Testis (tissue), 3 donors: ENCODE data around the gene KATNAL2. TPM values are rescaled to one million over a fixed set of nuclear protein-coding genes. Genes with fewer than 3 reads are reported as not detected.
"Not testable (repeated sequence)": the region's sequence is repeated elsewhere in the genome, so short reads cannot be mapped to it uniquely, and the experiment has no call there.

ENCODE experiments used
- DNase-seq: peaks from one replicate; pipeline ENCODE4 v3.0.0-alpha.2; 2019
- H3K27ac ChIP-seq, 2 donors: fragments of 200-600 bp; sonication (generic); one replicate each; pipeline ENCODE4 v1.5.1; 2019
- H3K27me3 ChIP-seq: fragments of 200-600 bp; sonication (generic); one replicate; pipeline ENCODE4 v1.5.1; 2019
- H3K36me3 ChIP-seq: fragments of 200-600 bp; sonication (generic); one replicate; pipeline ENCODE4 v1.5.1; 2017; ENCODE audit warnings: low read depth; ENCODE audit errors: missing control alignments
- H3K4me1 ChIP-seq: fragments of 200-600 bp; sonication (generic); one replicate; pipeline ENCODE4 v1.5.1; 2019
- H3K4me3 ChIP-seq, 2 donors: fragments of 200-600 bp; sonication (generic); one replicate each; pipeline ENCODE4 v1.5.1; 2017 to 2019
- H3K9me3 ChIP-seq: fragments of 200-600 bp; sonication (generic); one replicate; pipeline ENCODE4 v1.5.1; 2017
- POLR2A ChIP-seq: fragments of 450-650 bp; IDR thresholded peaks from one replicate; pipeline ENCODE4 v1.6.1; 2017; ENCODE audit warnings: antibody characterized with exemption, mild to moderate bottlenecking, moderate library complexity
- WGBS, 2 donors: methylation state at CpG; one replicate each; pipeline ENCODE4 v1.1.5; 2018; 5-methylcytosine and 5-hydroxymethylcytosine counted together
- intact Hi-C: fragments of 100-400 bp; cut with DNase I; formaldehyde crosslinking; loops from one replicate; pipeline ENCODE4 v1.15.1; 2023; ENCODE audit warnings: low total_unique reads
- polyA plus RNA-seq: library from polyadenylated mRNA; stranded (reverse); fragments of 350-450 nt; fragmentation: Illumina TruSeq; extraction: RNeasy Lipid Tissue Mini Kit (QIAGEN cat#74804); gene quantifications from one replicate; pipeline ENCODE4 v1.2.3, GENCODE V29; 2014; ENCODE audit warnings: low read depth, low replicate concordance; ENCODE audit not compliant: insufficient read depth
- total RNA-seq, 2 donors: library from RNA; depleted of rRNA; stranded (reverse); fragments of >200 nt; gene quantifications; one replicate each; pipeline ENCODE4 v1.2.3, GENCODE V29; 2016
- TF ChIP-seq, protein P1 (sequence below), 3 experiments: fragments of 450-650 bp in 2 of 3; fragments of 200-600 bp in 1 of 3; sonication (generic) in 1 of 3; IDR thresholded peaks; one replicate each; pipeline ENCODE4 v1.5.1; 2016 to 2019; ENCODE audit warnings: antibody characterized with exemption in 3 of 3, mild to moderate bottlenecking in 2 of 3, moderate library complexity in 1 of 3

KATNAL2 gene
- total and polyA plus RNA-seq, 3 donors from 2014 or later: 17.5 to 36.8 (median 36.2) TPM

DNA sequence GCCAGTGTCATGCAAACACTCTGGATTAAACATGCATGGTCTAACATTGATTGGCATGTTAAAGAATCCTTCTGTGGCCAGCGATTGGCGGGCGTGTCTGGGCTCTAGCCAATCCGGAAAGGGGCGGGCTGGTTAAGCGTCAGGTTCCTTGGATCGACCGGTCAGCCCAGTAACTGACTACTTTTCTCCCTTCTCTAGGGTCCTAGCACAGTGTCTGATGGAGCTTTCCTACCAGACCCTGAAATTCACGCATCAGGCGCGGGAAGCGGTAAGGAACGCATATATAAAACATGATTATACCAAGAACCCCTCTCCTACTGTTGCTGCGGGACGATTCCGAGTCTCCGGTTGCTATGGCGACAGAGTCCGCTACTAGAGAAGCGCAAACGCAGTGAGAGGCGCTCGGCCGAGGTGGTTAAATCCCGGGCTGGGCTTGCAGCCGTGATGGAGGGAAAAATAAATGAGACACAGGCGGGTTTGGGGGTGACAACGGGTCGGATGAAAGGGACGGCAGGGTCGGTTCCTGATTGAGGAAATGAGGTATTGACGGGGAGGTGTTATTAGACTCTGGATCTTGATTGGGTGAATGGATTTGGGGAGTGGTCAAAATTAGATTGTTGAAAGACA is 29.4 kb downstream of the KATNAL2 start:
- WGBS, 2 donors: 1 to 5% methylated on average over 29 to 32 of the region's 32 CpGs
- Histone ChIP-seq H3K4me3 (peak overlapping the region; percentile 57 to 59), H3K9me3 (no peaks in the 10 kb centered on the region), H3K27ac (no peak overlapping the region), H3K27me3 (no peaks in the 10 kb centered on the region), H3K36me3 (no peaks in the 10 kb centered on the region), H3K4me1 (no peaks in the 10 kb centered on the region)
- intact Hi-C loops: no loop called here
- DNase-seq: peak; percentile 88
- TF ChIP-seq, protein P1, sequence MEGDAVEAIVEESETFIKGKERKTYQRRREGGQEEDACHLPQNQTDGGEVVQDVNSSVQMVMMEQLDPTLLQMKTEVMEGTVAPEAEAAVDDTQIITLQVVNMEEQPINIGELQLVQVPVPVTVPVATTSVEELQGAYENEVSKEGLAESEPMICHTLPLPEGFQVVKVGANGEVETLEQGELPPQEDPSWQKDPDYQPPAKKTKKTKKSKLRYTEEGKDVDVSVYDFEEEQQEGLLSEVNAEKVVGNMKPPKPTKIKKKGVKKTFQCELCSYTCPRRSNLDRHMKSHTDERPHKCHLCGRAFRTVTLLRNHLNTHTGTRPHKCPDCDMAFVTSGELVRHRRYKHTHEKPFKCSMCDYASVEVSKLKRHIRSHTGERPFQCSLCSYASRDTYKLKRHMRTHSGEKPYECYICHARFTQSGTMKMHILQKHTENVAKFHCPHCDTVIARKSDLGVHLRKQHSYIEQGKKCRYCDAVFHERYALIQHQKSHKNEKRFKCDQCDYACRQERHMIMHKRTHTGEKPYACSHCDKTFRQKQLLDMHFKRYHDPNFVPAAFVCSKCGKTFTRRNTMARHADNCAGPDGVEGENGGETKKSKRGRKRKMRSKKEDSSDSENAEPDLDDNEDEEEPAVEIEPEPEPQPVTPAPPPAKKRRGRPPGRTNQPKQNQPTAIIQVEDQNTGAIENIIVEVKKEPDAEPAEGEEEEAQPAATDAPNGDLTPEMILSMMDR (IDR thresholded peaks at IDR 0.05): no peak
- TF ChIP-seq POLR2A: no peak

DNA sequence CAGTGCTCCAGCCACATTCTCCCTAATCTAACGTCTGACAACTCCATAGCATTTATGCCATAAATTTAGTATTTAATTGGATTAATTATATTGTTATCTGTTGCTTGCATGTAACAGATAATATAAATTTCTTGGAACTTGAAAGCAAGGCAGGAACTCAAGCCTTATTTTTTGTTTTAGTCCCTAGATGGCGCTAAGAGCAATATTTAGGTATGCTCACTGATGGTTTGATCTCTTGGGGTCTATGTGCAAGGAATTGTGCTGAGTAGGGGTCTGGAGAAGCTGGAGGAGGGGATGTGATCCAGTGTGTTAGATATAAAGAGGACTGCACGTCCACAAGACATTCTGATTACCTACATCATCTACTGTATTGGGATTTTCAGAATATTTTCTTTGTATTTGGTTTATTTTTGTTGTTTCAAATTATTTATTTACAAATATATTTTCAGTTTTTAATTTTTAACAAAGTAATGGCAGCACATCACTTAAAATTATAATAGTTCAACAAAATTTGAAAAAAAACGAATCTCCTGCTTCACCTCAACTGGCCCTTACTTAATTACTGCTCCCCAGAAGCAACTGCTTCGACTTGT is 32.8 kb downstream of the KATNAL2 start:
- no peaks in the 10 kb centered on the region for H3K9me3 ChIP-seq
- 76 to 80% methylated on average over 5 of the region's 5 CpGs for WGBS, 2 donors
- intact Hi-C loops: no loop called here
- H3K4me3 ChIP-seq: no peak overlapping the region
- H3K27ac ChIP-seq: no peak overlapping the region
- no peak for DNase-seq
- no peaks in the 10 kb centered on the region for H3K27me3 ChIP-seq
- TF ChIP-seq, protein P1 (IDR thresholded peaks at IDR 0.05): peak in 1 of 3 experiments; percentile 36
- TF ChIP-seq POLR2A: no peak
- H3K4me1 ChIP-seq: no peaks in the 10 kb centered on the region
- no peaks in the 10 kb centered on the region for H3K36me3 ChIP-seq

DNA sequence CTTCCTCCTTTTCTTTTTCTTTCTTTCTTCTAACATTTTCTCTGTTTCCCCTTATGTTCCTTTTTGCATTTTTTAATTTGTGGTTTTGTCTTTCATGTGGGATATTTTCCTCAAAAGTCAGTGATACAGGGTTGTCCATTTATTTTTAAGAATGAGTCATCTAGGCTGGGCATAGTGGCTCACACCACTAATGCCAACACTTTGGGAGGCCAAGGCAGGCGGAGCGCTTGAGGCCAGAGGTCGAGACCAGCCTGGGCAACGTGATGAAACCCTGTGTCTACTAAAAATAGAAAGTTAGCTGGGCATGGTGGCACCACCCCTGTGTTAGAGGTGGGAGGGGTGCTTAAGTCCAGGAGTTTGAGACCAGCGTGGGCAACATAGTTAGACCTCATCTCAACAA is 35.8 kb downstream of the KATNAL2 start:
- no peak for DNase-seq
- intact Hi-C loops: no loop called here
- Histone ChIP-seq H3K4me1 (no peaks in the 10 kb centered on the region), H3K4me3 (no peak overlapping the region), H3K36me3 (no peaks in the 10 kb centered on the region), H3K9me3 (no peaks in the 10 kb centered on the region), H3K27ac (no peak overlapping the region), H3K27me3 (no peaks in the 10 kb centered on the region)
- TF ChIP-seq, protein P1 (IDR thresholded peaks at IDR 0.05): no peak
- no peak for TF ChIP-seq POLR2A
- WGBS, 2 donors: 65 to 67% methylated on average over 5 of the region's 5 CpGs

DNA sequence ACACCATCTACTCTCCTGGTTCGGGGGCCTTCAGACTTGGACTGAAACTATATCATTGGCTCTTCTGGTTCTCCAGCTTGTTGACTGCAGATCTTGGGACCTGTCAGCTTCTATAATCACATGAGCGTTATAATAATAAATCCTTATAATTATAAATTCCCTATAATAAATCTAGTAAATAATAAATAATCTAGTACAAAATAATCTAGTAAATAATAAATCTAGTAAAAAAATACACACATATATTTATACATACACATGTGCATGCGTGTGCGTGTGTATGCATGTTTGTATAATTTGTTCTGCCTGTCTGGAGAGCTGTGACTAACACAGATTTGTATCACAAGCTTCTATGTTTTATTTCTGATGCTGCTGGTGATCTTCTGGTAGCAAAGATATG is 40.8 kb downstream of the KATNAL2 start:
- TF ChIP-seq POLR2A: no peak
- TF ChIP-seq, protein P1 (IDR thresholded peaks at IDR 0.05): no peak
- H3K4me3 ChIP-seq: no peak overlapping the region
- no peaks in the 10 kb centered on the region for H3K27me3 ChIP-seq
- no peaks in the 10 kb centered on the region for H3K4me1 ChIP-seq
- H3K9me3 ChIP-seq: no peaks in the 10 kb centered on the region
- DNase-seq: no peak
- intact Hi-C loops: no loop called here
- WGBS, 2 donors: 87 to 90% methylated on average over 4 of the region's 4 CpGs
- H3K36me3 ChIP-seq: no peaks in the 10 kb centered on the region
- H3K27ac ChIP-seq: no peak overlapping the region

DNA sequence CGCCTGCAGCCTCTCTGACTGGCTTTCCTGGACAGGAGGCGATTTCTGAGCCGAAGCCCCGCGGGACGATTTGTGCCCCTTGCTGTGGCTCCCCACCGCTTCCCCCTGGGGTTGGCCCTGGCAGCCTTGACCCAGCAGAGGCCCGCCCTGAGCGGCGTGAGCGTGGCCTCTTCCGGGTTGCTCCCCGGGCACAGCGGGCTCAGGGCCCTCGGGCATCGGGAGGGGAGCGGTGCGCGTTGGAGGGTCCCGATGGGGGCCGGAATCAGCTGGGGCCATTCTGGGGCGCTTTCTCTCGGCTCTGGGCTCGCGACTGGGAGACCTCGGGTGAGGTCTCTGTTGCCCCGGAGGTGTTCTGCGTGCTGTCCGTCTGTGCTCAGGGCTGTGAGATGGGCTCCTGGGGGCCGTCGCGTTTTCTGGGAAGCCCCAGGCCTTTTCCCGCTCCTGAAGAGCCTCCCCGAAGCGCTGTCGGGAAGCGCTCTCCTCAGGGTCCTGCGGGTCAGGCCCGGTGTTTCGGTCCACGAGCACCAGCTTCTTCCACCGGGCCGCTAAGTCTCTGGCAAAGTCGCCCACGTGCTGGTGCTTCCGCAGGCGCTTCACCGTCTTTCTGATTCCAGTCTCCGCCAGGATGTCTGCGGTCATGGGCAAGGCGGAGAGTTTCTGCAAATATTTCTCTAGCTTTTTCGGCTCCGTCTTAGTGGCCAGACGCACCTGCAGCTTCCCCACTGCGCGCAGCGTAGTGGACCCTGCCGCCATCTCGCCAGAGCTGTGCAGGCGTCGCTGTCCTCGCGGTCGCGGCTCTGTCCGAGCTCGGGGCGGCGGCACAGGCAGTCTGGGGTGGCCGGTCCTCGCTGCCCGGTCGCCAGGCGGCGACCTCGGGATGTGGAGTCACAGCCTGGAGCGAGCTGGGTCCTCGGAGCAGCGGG is 46.5 kb downstream of the KATNAL2 start:
- intact Hi-C loops, DNase-seq, H3K27me3 ChIP-seq, H3K4me3 ChIP-seq, H3K27ac ChIP-seq, H3K36me3 ChIP-seq, H3K9me3 ChIP-seq, H3K4me1 ChIP-seq: not testable (repeated sequence)
- no CpG with 5 or more reads among the region's 79 CpGs for WGBS, 2 donors

DNA sequence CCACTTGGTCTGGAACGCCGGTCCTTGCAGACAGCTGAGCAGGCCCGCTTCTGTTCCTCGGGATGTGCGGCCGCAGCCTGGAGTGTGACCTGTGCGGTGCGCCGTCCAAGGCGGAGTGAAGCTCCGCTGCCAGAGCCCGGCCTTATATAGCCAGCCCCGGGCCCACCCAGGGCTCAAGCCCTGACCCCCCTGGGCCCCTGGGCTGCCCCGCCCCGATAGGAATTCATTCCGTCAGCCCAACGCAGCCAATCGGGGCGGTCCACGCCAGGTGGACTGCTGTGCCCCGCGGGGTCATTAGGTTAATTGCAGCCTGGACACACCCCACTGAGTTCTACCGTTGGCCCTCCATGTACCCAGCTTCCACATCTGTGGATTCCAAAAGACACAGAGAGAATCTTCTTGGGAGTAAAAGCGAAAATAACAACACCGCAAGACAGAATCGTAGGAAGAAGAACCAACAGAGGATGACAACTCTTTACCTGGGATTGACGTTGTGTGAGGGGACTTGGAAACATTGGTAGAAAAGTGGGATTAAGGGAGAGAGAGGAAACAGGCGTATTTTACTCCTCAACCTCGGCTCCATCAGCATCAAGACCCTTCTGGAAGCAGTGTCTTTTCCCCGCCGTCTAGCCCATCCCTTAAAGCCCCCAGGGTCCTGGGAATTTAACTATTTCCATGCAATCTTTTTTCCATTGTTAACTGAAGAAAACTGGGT is 47.3 kb downstream of the KATNAL2 start:
- H3K27me3 ChIP-seq, DNase-seq, H3K4me1 ChIP-seq, H3K27ac ChIP-seq, H3K9me3 ChIP-seq, intact Hi-C loops, H3K4me3 ChIP-seq, H3K36me3 ChIP-seq: not testable (repeated sequence)
- 58% methylated on average over 8 of the region's 31 CpGs; no CpG with 5 or more reads in 1 of the 2 donors for WGBS, 2 donors

DNA sequence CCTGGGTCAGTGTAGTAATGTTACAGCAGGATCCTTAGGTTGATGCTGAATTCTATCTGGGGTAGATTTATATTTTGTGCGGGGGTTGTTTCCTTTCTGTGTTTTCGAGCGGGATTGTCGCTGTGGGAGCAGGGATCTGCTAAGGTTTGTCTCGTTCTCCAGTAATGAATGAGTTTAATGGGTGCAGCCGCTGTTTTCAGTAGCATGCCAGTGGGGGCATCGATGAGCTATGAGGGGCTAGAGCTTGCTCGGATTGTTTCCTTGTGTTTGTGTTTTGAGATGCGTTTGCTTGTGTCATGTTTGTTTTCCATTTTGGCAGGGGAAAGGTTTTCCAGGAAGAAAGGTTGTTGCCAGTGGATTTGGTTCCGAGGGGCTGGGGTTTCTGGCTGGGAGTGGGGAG is 48.9 kb downstream of the KATNAL2 start:
- intact Hi-C loops, H3K9me3 ChIP-seq, H3K4me1 ChIP-seq, H3K27me3 ChIP-seq, DNase-seq, H3K36me3 ChIP-seq, H3K27ac ChIP-seq, H3K4me3 ChIP-seq: not testable (repeated sequence)
- WGBS, 2 donors: no CpG with 5 or more reads among the region's 10 CpGs
